A549 (cell line): ENCODE data around the gene PI4K2A.

Experiments
- CEBPB ChIP-seq, 2 experiments: fragments of >200 bp in 1 of 2; sonication (Bioruptor Twin) in 1 of 2; formaldehyde crosslinking in 1 of 2; IDR thresholded peaks; 2 replicates each; pipeline ENCODE4 v1.6.1; 2012 to 2016
- CHD2 ChIP-seq: fragments of 150-350 bp; IDR thresholded peaks from 2 replicates; pipeline ENCODE4 v1.6.1; 2014; ENCODE audit warnings: low read length; ENCODE audit not compliant: partially characterized antibody
- HDAC2 ChIP-seq: fragments of 200-600 bp; sonication (generic); IDR thresholded peaks from 2 replicates; pipeline ENCODE4 v1.6.1; 2016
- MYC ChIP-seq: IDR thresholded peaks from 2 replicates; pipeline ENCODE4 v1.6.1; 2012; ENCODE audit warnings: mild to moderate bottlenecking, inconsistent platforms, low read length, improper control_type of control experiment, borderline replicate concordance
- PHF8 ChIP-seq: fragments of 200-600 bp; sonication (generic); IDR thresholded peaks from 2 replicates; pipeline ENCODE4 v1.6.1; 2016; ENCODE audit warnings: low read depth, mild to moderate bottlenecking, antibody characterized with exemption, moderate library complexity, borderline replicate concordance
- POLR2A ChIP-seq: IDR thresholded peaks from 2 replicates; pipeline ENCODE4 v1.6.1; 2012; ENCODE audit warnings: mild to moderate bottlenecking, low read length
- SMC3 ChIP-seq: fragments of >200 bp; sonication (Bioruptor Twin); formaldehyde crosslinking; IDR thresholded peaks from 3 replicates; pipeline ENCODE4 v1.6.1; 2018; ENCODE audit warnings: inconsistent platforms
- ZC3H11A ChIP-seq: fragments of 450-650 bp; IDR thresholded peaks from 2 replicates; pipeline ENCODE4 v1.6.1; 2014; ENCODE audit warnings: antibody characterized with exemption, mild to moderate bottlenecking
- TF ChIP-seq, protein P1 (sequence below): fragments of >200 bp; sonication (Bioruptor Twin); formaldehyde crosslinking; IDR thresholded peaks from 3 replicates; pipeline ENCODE4 v1.5.1; 2016
- TF ChIP-seq, protein P2 (sequence below): fragments of 200-600 bp; sonication (generic); IDR thresholded peaks from 2 replicates; pipeline ENCODE4 v1.6.1; 2016; ENCODE audit warnings: antibody characterized with exemption, mild to moderate bottlenecking, moderate library complexity

DNA sequence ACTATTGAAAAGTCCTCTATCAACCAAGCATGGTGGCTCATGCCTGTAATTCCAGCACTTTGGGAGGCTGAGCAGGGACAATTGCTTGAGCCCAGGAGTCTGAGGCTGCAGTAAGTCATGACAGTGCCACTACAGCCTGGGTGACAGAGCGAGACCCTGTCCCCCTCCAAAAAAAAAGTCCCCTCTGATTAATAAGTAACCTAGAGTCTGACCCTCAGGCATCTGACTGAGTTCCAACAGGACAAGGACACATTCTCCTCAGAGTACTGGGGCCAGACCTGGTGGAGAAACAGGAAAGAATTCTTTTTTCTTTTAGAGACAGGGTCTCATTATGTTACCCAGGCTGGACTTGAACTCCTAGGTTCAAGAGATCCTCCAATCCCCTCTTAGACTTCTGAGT is 17.2 kb upstream of the PI4K2A start:
- TF ChIP-seq, protein P1, sequence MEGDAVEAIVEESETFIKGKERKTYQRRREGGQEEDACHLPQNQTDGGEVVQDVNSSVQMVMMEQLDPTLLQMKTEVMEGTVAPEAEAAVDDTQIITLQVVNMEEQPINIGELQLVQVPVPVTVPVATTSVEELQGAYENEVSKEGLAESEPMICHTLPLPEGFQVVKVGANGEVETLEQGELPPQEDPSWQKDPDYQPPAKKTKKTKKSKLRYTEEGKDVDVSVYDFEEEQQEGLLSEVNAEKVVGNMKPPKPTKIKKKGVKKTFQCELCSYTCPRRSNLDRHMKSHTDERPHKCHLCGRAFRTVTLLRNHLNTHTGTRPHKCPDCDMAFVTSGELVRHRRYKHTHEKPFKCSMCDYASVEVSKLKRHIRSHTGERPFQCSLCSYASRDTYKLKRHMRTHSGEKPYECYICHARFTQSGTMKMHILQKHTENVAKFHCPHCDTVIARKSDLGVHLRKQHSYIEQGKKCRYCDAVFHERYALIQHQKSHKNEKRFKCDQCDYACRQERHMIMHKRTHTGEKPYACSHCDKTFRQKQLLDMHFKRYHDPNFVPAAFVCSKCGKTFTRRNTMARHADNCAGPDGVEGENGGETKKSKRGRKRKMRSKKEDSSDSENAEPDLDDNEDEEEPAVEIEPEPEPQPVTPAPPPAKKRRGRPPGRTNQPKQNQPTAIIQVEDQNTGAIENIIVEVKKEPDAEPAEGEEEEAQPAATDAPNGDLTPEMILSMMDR = no peak
- TF ChIP-seq SMC3 (no peak), PHF8 (no peak), MYC (no peak), POLR2A (no peak), CHD2 (no peak), ZC3H11A (no peak), HDAC2 (no peak), CEBPB (IDR thresholded peaks at IDR 0.05) (no peak)
- TF ChIP-seq, protein P2, sequence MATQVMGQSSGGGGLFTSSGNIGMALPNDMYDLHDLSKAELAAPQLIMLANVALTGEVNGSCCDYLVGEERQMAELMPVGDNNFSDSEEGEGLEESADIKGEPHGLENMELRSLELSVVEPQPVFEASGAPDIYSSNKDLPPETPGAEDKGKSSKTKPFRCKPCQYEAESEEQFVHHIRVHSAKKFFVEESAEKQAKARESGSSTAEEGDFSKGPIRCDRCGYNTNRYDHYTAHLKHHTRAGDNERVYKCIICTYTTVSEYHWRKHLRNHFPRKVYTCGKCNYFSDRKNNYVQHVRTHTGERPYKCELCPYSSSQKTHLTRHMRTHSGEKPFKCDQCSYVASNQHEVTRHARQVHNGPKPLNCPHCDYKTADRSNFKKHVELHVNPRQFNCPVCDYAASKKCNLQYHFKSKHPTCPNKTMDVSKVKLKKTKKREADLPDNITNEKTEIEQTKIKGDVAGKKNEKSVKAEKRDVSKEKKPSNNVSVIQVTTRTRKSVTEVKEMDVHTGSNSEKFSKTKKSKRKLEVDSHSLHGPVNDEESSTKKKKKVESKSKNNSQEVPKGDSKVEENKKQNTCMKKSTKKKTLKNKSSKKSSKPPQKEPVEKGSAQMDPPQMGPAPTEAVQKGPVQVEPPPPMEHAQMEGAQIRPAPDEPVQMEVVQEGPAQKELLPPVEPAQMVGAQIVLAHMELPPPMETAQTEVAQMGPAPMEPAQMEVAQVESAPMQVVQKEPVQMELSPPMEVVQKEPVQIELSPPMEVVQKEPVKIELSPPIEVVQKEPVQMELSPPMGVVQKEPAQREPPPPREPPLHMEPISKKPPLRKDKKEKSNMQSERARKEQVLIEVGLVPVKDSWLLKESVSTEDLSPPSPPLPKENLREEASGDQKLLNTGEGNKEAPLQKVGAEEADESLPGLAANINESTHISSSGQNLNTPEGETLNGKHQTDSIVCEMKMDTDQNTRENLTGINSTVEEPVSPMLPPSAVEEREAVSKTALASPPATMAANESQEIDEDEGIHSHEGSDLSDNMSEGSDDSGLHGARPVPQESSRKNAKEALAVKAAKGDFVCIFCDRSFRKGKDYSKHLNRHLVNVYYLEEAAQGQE = no peak
